GM12892 (cell line): Measurements from ENCODE around the gene EML6.

Experiments
- POLR2A ChIP-seq: IDR thresholded peaks from 2 replicates; pipeline ENCODE4 v1.6.1; 2011; ENCODE audit warnings: low read depth, low read length, control low read depth
- POLR2AphosphoS5 ChIP-seq: IDR thresholded peaks from 2 replicates; pipeline ENCODE4 v1.6.1; 2011; ENCODE audit warnings: low read depth, low read length, control low read depth
- TAF1 ChIP-seq: IDR thresholded peaks from 2 replicates; pipeline ENCODE4 v1.6.1; 2011; ENCODE audit warnings: low read depth, mild to moderate bottlenecking, control low read depth, low read length, borderline replicate concordance

- no peak for TF ChIP-seq POLR2A
- no peak for TF ChIP-seq POLR2AphosphoS5
- TF ChIP-seq TAF1: no peak
Observed at GRCh38 chr2:54726431-54726830, 3.0 kb downstream of the EML6 start.
